GM12878 (cell line): ENCODE results near the gene POLD2. TPM values are rescaled to one million over a fixed set of nuclear protein-coding genes. Genes with fewer than 3 reads are reported as not detected.

Experiments used
- ATAC-seq: fragments of 200-7000 bp; cut with Tn5 transposase; 3 replicates; pipeline ENCODE4 v1.9.1; 2020; ENCODE audit warnings: mild to moderate bottlenecking, moderate library complexity
- BruUV-seq: library from RNA; stranded (reverse); fragments of 400-500 nt; replicated peaks from 2 replicates; lab custom pipeline; 2021; lab: Mats Ljungman, UMichigan
- CTCF ChIA-PET: fragments of 300-600 bp; sonication (Branson Sonifier 250); formaldehyde crosslinking; extraction: SDS; loops from one replicate; lab custom pipeline; 2021; ENCODE audit warnings: inconsistent platforms; lab: Yijun Ruan, JAX
- POLR2A ChIA-PET: fragments of 350-600 bp; formaldehyde crosslinking; extraction: SDS; loops from one replicate; lab custom pipeline; 2021; ENCODE audit warnings: inconsistent platforms; lab: Charles Lee
- RAD21 ChIA-PET: fragments of 300-600 bp; sonication (Branson Sonifier 250); formaldehyde crosslinking; loops from one replicate; lab custom pipeline; 2023; ENCODE audit warnings: antibody characterized with exemption; ENCODE audit not compliant: unreplicated experiment; lab: Charles Lee
- SMC1A ChIA-PET: fragments of 300-600 bp; sonication (Branson Sonifier 250); formaldehyde crosslinking; loops from one replicate; lab custom pipeline; 2023; ENCODE audit not compliant: unreplicated experiment, uncharacterized antibody; lab: Charles Lee
- DNase-seq: peaks from one replicate; pipeline ENCODE4 v3.0.0-alpha.2; 2011; ENCODE audit warnings: low read depth, low spot score
- FAIRE-seq: peaks from 3 replicates; lab custom pipeline; 2011; peaks lifted over from hg19 to GRCh38; lab: Jason Lieb, UNC
- H2AFZ ChIP-seq: 2 replicates; pipeline ENCODE4 v1.6.0; 2011; ENCODE audit warnings: low read depth, low read length, control low read depth; ENCODE audit not compliant: control insufficient read depth
- H3K27ac ChIP-seq: 2 replicates; pipeline ENCODE4 v1.5.1; 2011; ENCODE audit warnings: control low read depth; ENCODE audit not compliant: control insufficient read depth, insufficient read depth
- H3K27me3 ChIP-seq, 2 experiments: replicated peaks in 1 of 2; 2 replicates each; pipeline versions ENCODE4 v1.6.0 to v1.6.1; 2011; ENCODE audit warnings: low read length in 1 of 2; ENCODE audit not compliant: control insufficient read depth in 2 of 2, insufficient read depth in 2 of 2
- H3K36me3 ChIP-seq, 2 experiments: 2 replicates each; pipeline ENCODE4 v1.5.1; 2011; ENCODE audit warnings: low read length in 1 of 2; ENCODE audit not compliant: control insufficient read depth in 2 of 2, insufficient read depth in 2 of 2
- H3K4me1 ChIP-seq: 2 replicates; pipeline ENCODE4 v1.6.1; 2011; ENCODE audit warnings: mild to moderate bottlenecking, low read length, moderate library complexity, mixed read lengths; ENCODE audit not compliant: control insufficient read depth, insufficient read depth
- H3K4me2 ChIP-seq: 2 replicates; pipeline ENCODE4 v1.6.0; 2011; ENCODE audit warnings: control low read depth; ENCODE audit not compliant: control insufficient read depth, insufficient read depth
- H3K4me3 ChIP-seq: fragments of 200-600 bp; sonication (generic); 2 replicates; pipeline ENCODE4 v1.5.1; 2016
- H3K79me2 ChIP-seq: 2 replicates; pipeline ENCODE4 v1.6.0; 2011; ENCODE audit warnings: low read length; ENCODE audit not compliant: control insufficient read depth, insufficient read depth
- H3K9ac ChIP-seq: 2 replicates; pipeline ENCODE4 v1.8.0; 2011; ENCODE audit warnings: low read length, control low read depth, mixed read lengths; ENCODE audit not compliant: control insufficient read depth, insufficient read depth
- H3K9me3 ChIP-seq: replicated peaks from 3 replicates; pipeline ENCODE4 v1.5.1; 2011; ENCODE audit warnings: mild to moderate bottlenecking, low read length; ENCODE audit not compliant: control insufficient read depth, insufficient read depth
- H4K20me1 ChIP-seq: 2 replicates; pipeline ENCODE4 v1.6.0; 2011; ENCODE audit not compliant: control insufficient read depth, insufficient read depth
- ATF2 ChIP-seq: IDR thresholded peaks from 2 replicates; pipeline ENCODE4 v1.6.1; 2012; ENCODE audit warnings: low read length, inconsistent platforms
- BCL11A ChIP-seq: IDR thresholded peaks from 2 replicates; pipeline ENCODE4 v1.6.1; 2011; ENCODE audit warnings: low read depth, low read length
- BMI1 ChIP-seq: fragments of 450-650 bp; IDR thresholded peaks from 2 replicates; pipeline ENCODE4 v1.6.1; 2016; ENCODE audit warnings: mild to moderate bottlenecking, moderate library complexity, borderline replicate concordance
- HSF1 ChIP-seq: fragments of 150-350 bp; IDR thresholded peaks from 2 replicates; pipeline ENCODE4 v1.6.1; 2014; ENCODE audit warnings: mild to moderate bottlenecking, low read depth, low read length
- NFYB ChIP-seq: IDR thresholded peaks from 2 replicates; pipeline ENCODE4 v1.6.1; 2011; ENCODE audit warnings: low read depth, mild to moderate bottlenecking, low read length, improper control_type of control experiment, moderate library complexity; ENCODE audit not compliant: insufficient read depth
- RAD51 ChIP-seq: fragments of 450-650 bp; IDR thresholded peaks from 2 replicates; pipeline ENCODE4 v1.6.1; 2016; ENCODE audit warnings: moderate library complexity, mild to moderate bottlenecking, inconsistent platforms
- WGBS: methylation state at CpG from one replicate; pipeline ENCODE4 v1.1.6; 2016; ENCODE audit warnings: low lambda C conversion rate; ENCODE audit not compliant: insufficient replicate concordance, insufficient coverage; ENCODE audit errors: missing lambda C conversion rate; 5-methylcytosine and 5-hydroxymethylcytosine counted together
- in situ Hi-C: fragments of 300-500 bp; cut with MboI; formaldehyde crosslinking; loops from 9 replicates; pipeline ENCODE4 v1.14.3; 2018; ENCODE audit warnings: mixed read lengths
- intact Hi-C: fragments of 100-400 bp; cut with micrococcal nuclease; formaldehyde crosslinking; loops from one replicate; pipeline ENCODE4 v1.14.2; 2022; ENCODE audit not compliant: unreplicated experiment
- polyA plus RNA-seq, 11 experiments: library from polyadenylated mRNA; depleted of rRNA in 4 of 11; unstranded in 6 of 11; stranded (reverse) in 5 of 11; fragments of >200 nt; fragmentation: Nextera tagmentation in 4 of 11; fragmentation: Illumina TruSeq in 1 of 11; extraction: Ambion mirVana in 4 of 11; extraction: Trizol in 1 of 11; gene quantifications; 1 replicate in 1 of 11; 2 replicates in 10 of 11; pipeline versions ENCODE4 v1.2.1 to v1.2.3, GENCODE V29; 2011 to 2016; ENCODE audit warnings: inconsistent platforms in 2 of 11, missing spikeins in 2 of 11, low read depth in 1 of 11
- total RNA-seq, 4 experiments: library from RNA; depleted of rRNA in 3 of 4; stranded (reverse); fragments of >200 nt in 3 of 4; fragmentation: Illumina TruSeq in 1 of 4; extraction: Trizol in 1 of 4; gene quantifications; 2 replicates each; pipeline versions ENCODE4 v1.2.1 to v1.2.3, GENCODE V29; 2013 to 2021
- TF ChIP-seq, protein P1 (sequence below): IDR thresholded peaks from 2 replicates; pipeline ENCODE4 v1.6.1; 2011; ENCODE audit warnings: low read depth, mild to moderate bottlenecking, low read length, moderate library complexity, borderline replicate concordance; ENCODE audit errors: extremely low read depth

Gene POLD2
- total and polyA plus RNA-seq, 10 of the 15 experiments (the other 5 are each of a cell fraction or from before 2014, with no cell fraction given) = 19.1 to 287 (median 169) TPM

DNA sequence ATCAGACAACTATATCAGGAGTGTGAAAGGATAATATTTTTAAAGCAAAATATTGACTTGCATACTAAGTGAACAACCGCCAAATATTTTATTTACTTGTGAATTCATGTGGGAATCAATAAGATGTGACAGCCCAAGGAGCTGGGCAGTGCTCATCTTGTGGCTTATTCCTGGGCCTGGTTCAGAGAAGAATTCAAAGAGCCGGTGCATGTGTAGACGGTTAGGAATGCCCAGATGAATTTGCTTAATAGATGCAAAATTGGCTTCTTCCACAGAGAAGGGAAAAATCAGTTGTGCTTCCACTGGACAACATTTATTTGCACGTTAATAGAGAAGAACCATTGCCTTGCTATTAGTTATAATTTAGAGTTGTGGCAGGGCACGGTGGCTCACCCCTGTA is 13.4 kb upstream of the POLD2 start:
- WGBS = 58% methylated on average over 5 of the region's 5 CpGs
- no TSS peak for BruUV-seq
- Histone ChIP-seq H3K4me1 (no peaks in the 10 kb centered on the region), H3K27me3 (no peaks in the 10 kb centered on the region), H3K27ac (no peak overlapping the region), H3K79me2 (no peaks in the 10 kb centered on the region), H2AFZ (no peak overlapping the region), H4K20me1 (no peaks in the 10 kb centered on the region), H3K4me2 (no peak overlapping the region), H3K9me3 (no peaks in the 10 kb centered on the region), H3K4me3 (no peak overlapping the region), H3K36me3 (no peaks in the 10 kb centered on the region), H3K9ac (no peak overlapping the region)
- TF ChIP-seq, protein P1, sequence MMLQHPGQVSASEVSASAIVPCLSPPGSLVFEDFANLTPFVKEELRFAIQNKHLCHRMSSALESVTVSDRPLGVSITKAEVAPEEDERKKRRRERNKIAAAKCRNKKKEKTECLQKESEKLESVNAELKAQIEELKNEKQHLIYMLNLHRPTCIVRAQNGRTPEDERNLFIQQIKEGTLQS = no peak
- TF ChIP-seq RAD51 (no peak), NFYB (no peak), ATF2 (no peak), BCL11A (no peak), HSF1 (no peak), BMI1 (no peak)
- CTCF ChIA-PET = interaction anchor here (1.1 kb wide), 1 partner anchor 14 kb away, joined by 3 read pairs; no protein-coding TSS in a partner anchor
- ATAC-seq = no peak
- in situ Hi-C loops (no loop called here), intact Hi-C loops (no loop called here)
- DNase-seq = no peak
- FAIRE-seq = no peak
- POLR2A ChIA-PET = interaction anchor here (1.0 kb wide), 1 partner anchor 11 kb away, joined by 3 read pairs; no protein-coding TSS in a partner anchor
- SMC1A ChIA-PET = no interaction called here
- RAD21 ChIA-PET = no interaction called here
